ENCODE results near the gene DAGLA.

GRCh38 chr11:61719978-61720377 lies 39.8 kb downstream of the DAGLA start:
- no peak for TF ChIP-seq POLR2AphosphoS5 (IDR thresholded peaks at IDR 0.05)
- no peak for TF ChIP-seq CTCF (IDR thresholded peaks at IDR 0.05 in 8 of 11, conservative IDR thresholded peaks at IDR 0.05 in 3 of 11)
